IMR-90 (cell line): ENCODE data around the gene OR5H15. TPM values are rescaled to one million over a fixed set of nuclear protein-coding genes. Genes with fewer than 3 reads are reported as not detected.

Experiments used
- polyA plus RNA-seq, 3 experiments: library from polyadenylated mRNA; depleted of rRNA; stranded (reverse); fragments of >200 nt; gene quantifications; 2 replicates each; pipeline ENCODE4 v1.2.3, GENCODE V29; 2012; ENCODE audit warnings: low replicate concordance in 1 of 3
- total RNA-seq: library from RNA; depleted of rRNA; stranded (reverse); fragments of >200 nt; gene quantifications from 2 replicates; pipeline ENCODE4 v1.2.3, GENCODE V29; 2012; rRNA removed

Gene OR5H15
- total and polyA plus RNA-seq, 2 of the 4 experiments (the other 2 are of a cell fraction), result not detected

Other genes with a start within 250 kb of the OR5H15 start
- 26.7 and 27.8 TPM in 2 replicates for gene RIOX2, start 194.3 kb upstream of the OR5H15 start, total RNA-seq
- gene RIOX2, start 194.3 kb upstream of the OR5H15 start, polyA plus RNA-seq (2012; rRNA removed), result 15.1 and 17.2 TPM in 2 replicates
- not detected in 2 replicates for gene GABRR3, start 131.4 kb upstream of the OR5H15 start, total RNA-seq
- not detected in 2 replicates for gene GABRR3, start 131.4 kb upstream of the OR5H15 start, polyA plus RNA-seq (2012; rRNA removed)
- gene OR5AC2, start 79.5 kb upstream of the OR5H15 start, total RNA-seq, result not detected in 2 replicates
- gene OR5AC2, start 79.5 kb upstream of the OR5H15 start, polyA plus RNA-seq (2012; rRNA removed), result not detected in 2 replicates
- gene OR5H1, start 36.0 kb upstream of the OR5H15 start, total RNA-seq, result not detected in 2 replicates
- gene OR5H1, start 36.0 kb upstream of the OR5H15 start, polyA plus RNA-seq (2012; rRNA removed), result not detected in 2 replicates
- gene OR5H14, start 19.2 kb upstream of the OR5H15 start, total RNA-seq, result not detected in 2 replicates
- not detected in 2 replicates for gene OR5H14, start 19.2 kb upstream of the OR5H15 start, polyA plus RNA-seq (2012; rRNA removed)
- not detected in 2 replicates for gene OR5H6, start 97.5 kb downstream of the OR5H15 start, total RNA-seq
- gene OR5H6, start 97.5 kb downstream of the OR5H15 start, polyA plus RNA-seq (2012; rRNA removed), result not detected in 2 replicates
- gene OR5H2, start 115.8 kb downstream of the OR5H15 start, total RNA-seq, result not detected in 2 replicates
- not detected in 2 replicates for gene OR5H2, start 115.8 kb downstream of the OR5H15 start, polyA plus RNA-seq (2012; rRNA removed)
- not detected in 2 replicates for gene OR5K4, start 187.2 kb downstream of the OR5H15 start, total RNA-seq
- not detected in 2 replicates for gene OR5K4, start 187.2 kb downstream of the OR5H15 start, polyA plus RNA-seq (2012; rRNA removed)
- gene OR5K3, start 224.0 kb downstream of the OR5H15 start, total RNA-seq, result not detected in 2 replicates
- not detected in 2 replicates for gene OR5K3, start 224.0 kb downstream of the OR5H15 start, polyA plus RNA-seq (2012; rRNA removed)